Panc1 (cell line): Measurements from ENCODE around the gene PCTP. TPM values are rescaled to one million over a fixed set of nuclear protein-coding genes. Genes with fewer than 3 reads are reported as not detected.

Experiments
- ATAC-seq: fragments of 200-7000 bp; cut with Tn5 transposase; 2 replicates; pipeline ENCODE4 v1.9.1; 2020; ENCODE audit warnings: mild to moderate bottlenecking, moderate library complexity
- BruUV-seq: library from RNA; stranded (reverse); fragments of 400-500 nt; replicated peaks from 2 replicates; lab custom pipeline; 2021; lab: Mats Ljungman, UMichigan
- CTCF ChIA-PET: fragments of 300-600 bp; sonication (Branson Sonifier 250); formaldehyde crosslinking; loops from one replicate; lab custom pipeline; 2022; ENCODE audit warnings: antibody characterized with exemption; lab: Charles Lee
- POLR2A ChIA-PET: fragments of 300-600 bp; sonication (Branson Sonifier 250); formaldehyde crosslinking; loops from one replicate; lab custom pipeline; 2022; ENCODE audit warnings: antibody characterized with exemption; lab: Charles Lee
- DNase-seq: peaks from one replicate; pipeline ENCODE4 v3.0.0-alpha.2; 2010; ENCODE audit warnings: low read depth, low spot score
- H3K27ac ChIP-seq: 2 replicates; pipeline ENCODE4 v1.5.1; 2011; ENCODE audit warnings: mild to moderate bottlenecking, low read length, inconsistent platforms
- H3K27me3 ChIP-seq: fragments of 200-500 bp; sonication (Bioruptor generic); 2 replicates; pipeline ENCODE4 v1.6.0; 2014; ENCODE audit warnings: low read length, inconsistent platforms; ENCODE audit not compliant: control insufficient read depth, insufficient read depth
- H3K36me3 ChIP-seq: fragments of 200-500 bp; sonication (Bioruptor generic); 2 replicates; pipeline ENCODE4 v1.5.1; 2014; ENCODE audit warnings: inconsistent platforms, mild to moderate bottlenecking, low read length, moderate library complexity; ENCODE audit not compliant: control insufficient read depth, insufficient read depth
- H3K4me1 ChIP-seq: 2 replicates; pipeline ENCODE4 v1.5.1; 2011; ENCODE audit warnings: inconsistent platforms, mild to moderate bottlenecking, low read length, moderate library complexity; ENCODE audit not compliant: control insufficient read depth, insufficient read depth
- H3K4me3 ChIP-seq, 2 experiments: 2 replicates each; pipeline ENCODE4 v1.5.1; 2011 to 2012; ENCODE audit warnings: low read depth in 2 of 2, low read length in 2 of 2, mild to moderate bottlenecking in 2 of 2, inconsistent platforms in 1 of 2, moderate library complexity in 1 of 2
- H3K9me3 ChIP-seq: fragments of 200-500 bp; sonication (Bioruptor generic); 2 replicates; pipeline ENCODE4 v1.5.1; 2014; ENCODE audit warnings: low read depth, mild to moderate bottlenecking, inconsistent platforms, low read length, moderate library complexity; ENCODE audit not compliant: control insufficient read depth, insufficient read depth
- CTCF ChIP-seq: fragments of 450-650 bp; IDR thresholded peaks from 2 replicates; pipeline ENCODE4 v1.5.1; 2017; ENCODE audit warnings: mild to moderate bottlenecking
- POLR2AphosphoS5 ChIP-seq: IDR thresholded peaks from 2 replicates; pipeline ENCODE4 v1.6.1; 2012; ENCODE audit warnings: mild to moderate bottlenecking, low read depth, low read length, moderate library complexity
- SIN3A ChIP-seq: IDR thresholded peaks from 2 replicates; pipeline ENCODE4 v1.6.1; 2012; ENCODE audit warnings: low read depth, mild to moderate bottlenecking, low read length, moderate library complexity, borderline replicate concordance; ENCODE audit not compliant: insufficient read depth
- TCF7L2 ChIP-seq: IDR thresholded peaks from 2 replicates; pipeline ENCODE4 v1.6.1; 2011; ENCODE audit warnings: mild to moderate bottlenecking, low read depth, low read length, inconsistent platforms
- in situ Hi-C: cut with HindIII; loops from 2 replicates; pipeline ENCODE4 v1.10.0; 2016; ENCODE audit warnings: low sequenced_read_pairs, low pct_unique_long_range_greater_than_20kb
- intact Hi-C: fragments of 100-400 bp; cut with micrococcal nuclease; formaldehyde crosslinking; loops from one replicate; pipeline ENCODE4 v1.10.0; 2022; ENCODE audit not compliant: unreplicated experiment
- total RNA-seq: library from RNA; stranded (reverse); gene quantifications from one replicate; pipeline ENCODE4 v1.2.1, GENCODE V29; 2021; ENCODE audit not compliant: unreplicated experiment
- TF ChIP-seq, protein P1 (sequence below), 2 experiments: IDR thresholded peaks; 2 replicates each; pipeline ENCODE4 v1.6.1; 2011 to 2012; ENCODE audit warnings: low read depth in 2 of 2, control low read depth in 1 of 2, low read length in 1 of 2, mild to moderate bottlenecking in 1 of 2, moderate library complexity in 1 of 2; ENCODE audit not compliant: insufficient read depth in 1 of 2

PCTP gene
- total RNA-seq, 1 experiment from 2014 or later: 23.7 TPM

- ATAC-seq: peak; percentile 32
- CTCF ChIA-PET: interaction anchor here (0.6 kb wide), 1 partner anchor 198 kb away, joined by 3 read pairs; no protein-coding TSS in a partner anchor
- no peaks in the 10 kb centered on the region for H3K9me3 ChIP-seq
- H3K27ac ChIP-seq: no peak overlapping the region
- H3K4me1 ChIP-seq: 0 out of 2 replicates have a peak, but pooled peaks cover 5% of the 10 kb centered on the region
- intact Hi-C loops (no loop called here), in situ Hi-C loops (no loop called here)
- peak overlapping the region in 1 of 2 experiments; percentile 17; a peak in 3 of 4 replicates for H3K4me3 ChIP-seq
- no peak for TF ChIP-seq TCF7L2
- TF ChIP-seq SIN3A: no peak
- TF ChIP-seq, protein P1, sequence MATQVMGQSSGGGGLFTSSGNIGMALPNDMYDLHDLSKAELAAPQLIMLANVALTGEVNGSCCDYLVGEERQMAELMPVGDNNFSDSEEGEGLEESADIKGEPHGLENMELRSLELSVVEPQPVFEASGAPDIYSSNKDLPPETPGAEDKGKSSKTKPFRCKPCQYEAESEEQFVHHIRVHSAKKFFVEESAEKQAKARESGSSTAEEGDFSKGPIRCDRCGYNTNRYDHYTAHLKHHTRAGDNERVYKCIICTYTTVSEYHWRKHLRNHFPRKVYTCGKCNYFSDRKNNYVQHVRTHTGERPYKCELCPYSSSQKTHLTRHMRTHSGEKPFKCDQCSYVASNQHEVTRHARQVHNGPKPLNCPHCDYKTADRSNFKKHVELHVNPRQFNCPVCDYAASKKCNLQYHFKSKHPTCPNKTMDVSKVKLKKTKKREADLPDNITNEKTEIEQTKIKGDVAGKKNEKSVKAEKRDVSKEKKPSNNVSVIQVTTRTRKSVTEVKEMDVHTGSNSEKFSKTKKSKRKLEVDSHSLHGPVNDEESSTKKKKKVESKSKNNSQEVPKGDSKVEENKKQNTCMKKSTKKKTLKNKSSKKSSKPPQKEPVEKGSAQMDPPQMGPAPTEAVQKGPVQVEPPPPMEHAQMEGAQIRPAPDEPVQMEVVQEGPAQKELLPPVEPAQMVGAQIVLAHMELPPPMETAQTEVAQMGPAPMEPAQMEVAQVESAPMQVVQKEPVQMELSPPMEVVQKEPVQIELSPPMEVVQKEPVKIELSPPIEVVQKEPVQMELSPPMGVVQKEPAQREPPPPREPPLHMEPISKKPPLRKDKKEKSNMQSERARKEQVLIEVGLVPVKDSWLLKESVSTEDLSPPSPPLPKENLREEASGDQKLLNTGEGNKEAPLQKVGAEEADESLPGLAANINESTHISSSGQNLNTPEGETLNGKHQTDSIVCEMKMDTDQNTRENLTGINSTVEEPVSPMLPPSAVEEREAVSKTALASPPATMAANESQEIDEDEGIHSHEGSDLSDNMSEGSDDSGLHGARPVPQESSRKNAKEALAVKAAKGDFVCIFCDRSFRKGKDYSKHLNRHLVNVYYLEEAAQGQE (IDR thresholded peaks at IDR 0.05; ENCODE audit: insufficient read depth in 1 of 2, low read depth in 2 of 2, low read length in 1 of 2): no peak
- TF ChIP-seq POLR2AphosphoS5: no peak
- no peak for TF ChIP-seq CTCF
- peaks cover 18% of the 10 kb centered on the region for H3K27me3 ChIP-seq
- BruUV-seq: no TSS peak
- H3K36me3 ChIP-seq: no peaks in the 10 kb centered on the region
- no peak for DNase-seq
- POLR2A ChIA-PET: no interaction called here
These were observed 28.7 kb upstream of the PCTP start for GRCh38 chr17:55722016-55722736.

DNA sequence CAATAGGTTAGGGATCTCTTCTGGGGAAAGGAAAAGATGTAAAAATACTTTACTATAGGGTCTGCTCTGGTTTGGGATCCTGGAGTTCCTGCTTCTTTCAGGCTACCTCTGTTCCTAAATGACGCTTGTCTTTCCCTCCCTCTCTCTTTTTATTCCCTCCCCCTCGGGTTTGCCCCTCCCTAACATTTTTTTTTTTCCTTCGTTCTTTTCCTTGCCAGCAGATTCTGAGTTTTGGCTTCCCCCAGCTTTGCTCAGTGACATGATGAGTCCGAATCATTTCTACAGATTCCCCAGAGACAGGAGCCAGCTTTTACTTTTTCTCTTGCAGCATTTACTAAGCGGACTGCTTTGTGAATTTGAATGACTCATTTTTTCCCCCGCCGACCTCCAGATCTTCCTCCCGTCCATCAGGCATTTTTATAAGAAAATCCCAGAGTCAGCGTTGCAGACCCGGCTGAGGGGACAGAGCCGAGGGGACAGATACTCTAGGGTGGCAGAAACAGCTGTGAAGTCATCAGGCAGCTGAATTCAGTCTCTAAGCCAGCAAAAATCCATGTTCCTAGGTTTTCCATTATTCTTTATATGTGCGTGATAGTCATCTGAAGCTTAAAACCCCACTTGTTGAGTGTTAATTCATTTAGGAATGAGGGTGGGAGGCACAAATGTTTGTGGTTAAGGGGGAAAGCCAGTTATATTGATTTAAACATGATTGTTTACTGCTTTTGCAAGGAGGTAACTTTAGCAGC, 27.9 kb upstream of the PCTP start, which contains the start of gene TMEM100:
Gene TMEM100 (minus strand): TSS at position 123 of the 746 bp plus-strand sequence. CDS start 1,794 bp downstream, outside the sequence.
- no TSS peak for BruUV-seq
- intact Hi-C loops: no loop called here
- DNase-seq (no peak), ATAC-seq (peak; percentile 43; the same call in 1 of the 2 replicates)
- no peaks in the 10 kb centered on the region for H3K9me3 ChIP-seq
- H3K4me3 ChIP-seq: peak within 1 kb of the TSS; percentile 17 to 29
- in situ Hi-C loops: no loop called here
- H3K27me3 ChIP-seq: peaks cover 19% of the 10 kb centered on the region
- H3K27ac ChIP-seq: no peak within 1 kb of the TSS
- CTCF ChIA-PET: no interaction called here
- no peaks in the 10 kb centered on the region for H3K36me3 ChIP-seq
- no peak for TF ChIP-seq TCF7L2
- H3K4me1 ChIP-seq: 0 out of 2 replicates have a peak, but pooled peaks cover 5% of the 10 kb centered on the region
- POLR2A ChIA-PET: interaction anchor here (0.6 kb wide), 1 partner anchor 10 kb away, joined by 4 read pairs; no protein-coding TSS in a partner anchor
